Measurements from ENCODE around the gene WDR93. TPM values are rescaled to one million over a fixed set of nuclear protein-coding genes. Genes with fewer than 3 reads are reported as not detected.

Gene WDR93
- total RNA-seq, 4 donors from 2014 or later: not detected

- H3K4me3 ChIP-seq: no peak overlapping the region
- WGBS, 2 donors: 82 to 89% methylated on average over 10 of the region's 10 CpGs
- peaks cover 0 to 7% (median 0%) of the 10 kb centered on the region in 3 donors for H3K36me3 ChIP-seq
- no peak overlapping the region for H3K27ac ChIP-seq
- no peak for DNase-seq
- H3K9me3 ChIP-seq: peaks cover 0 to 12% (median 0%) of the 10 kb centered on the region in 3 donors
- intact Hi-C loops (cut with DNase I): no loop called here
- peaks cover 0 to 16% (median 5%) of the 10 kb centered on the region in 3 donors for H3K4me1 ChIP-seq
- H3K27me3 ChIP-seq: no peaks in the 10 kb centered on the region
- TF ChIP-seq POLR2A (IDR thresholded peaks at IDR 0.05): no peak
- TF ChIP-seq, protein P1, sequence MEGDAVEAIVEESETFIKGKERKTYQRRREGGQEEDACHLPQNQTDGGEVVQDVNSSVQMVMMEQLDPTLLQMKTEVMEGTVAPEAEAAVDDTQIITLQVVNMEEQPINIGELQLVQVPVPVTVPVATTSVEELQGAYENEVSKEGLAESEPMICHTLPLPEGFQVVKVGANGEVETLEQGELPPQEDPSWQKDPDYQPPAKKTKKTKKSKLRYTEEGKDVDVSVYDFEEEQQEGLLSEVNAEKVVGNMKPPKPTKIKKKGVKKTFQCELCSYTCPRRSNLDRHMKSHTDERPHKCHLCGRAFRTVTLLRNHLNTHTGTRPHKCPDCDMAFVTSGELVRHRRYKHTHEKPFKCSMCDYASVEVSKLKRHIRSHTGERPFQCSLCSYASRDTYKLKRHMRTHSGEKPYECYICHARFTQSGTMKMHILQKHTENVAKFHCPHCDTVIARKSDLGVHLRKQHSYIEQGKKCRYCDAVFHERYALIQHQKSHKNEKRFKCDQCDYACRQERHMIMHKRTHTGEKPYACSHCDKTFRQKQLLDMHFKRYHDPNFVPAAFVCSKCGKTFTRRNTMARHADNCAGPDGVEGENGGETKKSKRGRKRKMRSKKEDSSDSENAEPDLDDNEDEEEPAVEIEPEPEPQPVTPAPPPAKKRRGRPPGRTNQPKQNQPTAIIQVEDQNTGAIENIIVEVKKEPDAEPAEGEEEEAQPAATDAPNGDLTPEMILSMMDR (IDR thresholded peaks at IDR 0.05): no peak
Observed at GRCh38 chr15:89790206-89790605, 99.6 kb downstream of the WDR93 start.

- 81 to 83% methylated on average over 3 to 15 of the region's 16 CpGs for WGBS, 2 donors
- Histone ChIP-seq H3K27ac (no peak overlapping the region), H3K9me3 (peaks cover 0 to 12% (median 0%) of the 10 kb centered on the region in 3 donors), H3K4me1 (peaks cover 0 to 13% (median 5%) of the 10 kb centered on the region in 3 donors), H3K4me3 (no peak overlapping the region), H3K36me3 (peaks cover 0 to 7% (median 0%) of the 10 kb centered on the region in 3 donors), H3K27me3 (no peaks in the 10 kb centered on the region)
- intact Hi-C loops (cut with DNase I): no loop called here
- no peak for DNase-seq
- TF ChIP-seq, protein P1 (IDR thresholded peaks at IDR 0.05): no peak
- TF ChIP-seq POLR2A (IDR thresholded peaks at IDR 0.05): no peak
Observed at GRCh38 chr15:89790661-89791060, 100.0 kb downstream of the WDR93 start.

DNA sequence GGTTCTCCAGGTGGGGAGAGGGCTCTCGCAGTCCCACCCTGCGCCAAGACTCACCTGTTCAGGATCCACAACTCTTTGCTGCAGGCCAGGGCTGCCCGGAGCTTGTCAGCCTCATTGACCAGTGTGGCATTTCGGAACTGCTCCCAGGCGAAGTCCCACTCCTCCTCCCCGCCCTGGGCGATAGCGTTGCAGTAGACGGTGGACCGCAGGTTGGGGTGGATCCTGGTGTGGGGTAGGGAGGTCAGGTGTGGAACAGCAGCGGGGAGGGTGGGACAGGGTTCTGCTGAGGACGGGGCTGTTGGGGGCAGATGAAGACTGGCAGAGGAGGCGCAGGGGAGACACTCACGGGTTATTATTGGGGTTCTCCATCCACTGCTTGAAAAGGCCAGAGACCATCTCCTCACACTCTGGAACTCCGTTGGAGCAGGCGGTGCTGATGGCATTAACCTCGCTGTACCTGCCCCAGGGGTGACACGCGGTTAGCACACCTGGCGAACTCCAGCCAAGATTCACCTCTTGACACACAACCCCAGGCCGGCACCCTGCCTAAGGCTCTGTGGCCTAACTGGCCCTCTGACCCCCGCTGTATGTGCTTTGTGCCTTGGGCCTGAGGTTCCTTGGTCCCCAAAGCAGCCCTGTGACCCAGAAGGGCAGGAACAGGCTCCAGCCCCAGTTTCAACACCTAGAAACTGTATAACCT lies 101.6 kb downstream of the WDR93 start:
- TF ChIP-seq POLR2A (IDR thresholded peaks at IDR 0.05): no peak
- 86 to 95% methylated on average over 10 to 21 of the region's 22 CpGs for WGBS, 2 donors
- Histone ChIP-seq H3K4me1 (peaks cover 0 to 11% (median 5%) of the 10 kb centered on the region in 3 donors), H3K27me3 (no peaks in the 10 kb centered on the region), H3K4me3 (no peak overlapping the region), H3K27ac (no peak overlapping the region), H3K9me3 (peaks cover 0 to 12% (median 0%) of the 10 kb centered on the region in 3 donors), H3K36me3 (peaks cover 0 to 7% (median 0%) of the 10 kb centered on the region in 3 donors)
- no peak for DNase-seq
- intact Hi-C loops (cut with DNase I): no loop called here

Small RNA genes within 50 kb of the gene (small RNA-seq; reads per million reads assigned to genes)
- gene RNU6-132P: 0 reads per million in 4 donors

Other genes starting within 250 kb of the WDR93 start
- gene RHCG, start 194.2 kb upstream of the WDR93 start, total RNA-seq: 1,000 to 10,000 TPM; 2,342 to 7,076 (median 3,336) TPM
- gene TICRR, start 115.3 kb upstream of the WDR93 start, total RNA-seq: 10 to 100 TPM in 2 of 4 donors, 1 to 10 TPM in 2; 8.4 to 33.7 (median 10.1) TPM
- 1 to 10 TPM in 1 of 4 donors, under 1 TPM in 3; 0.35 to 3.4 (median 0.54) TPM for gene KIF7, start 35.3 kb upstream of the WDR93 start, total RNA-seq
- gene PLIN1, start 11.4 kb upstream of the WDR93 start, total RNA-seq: 1 to 10 TPM in 2 of 4 donors, under 1 TPM in 2; 0.26 to 3.6 (median 0.91) TPM
- 1 to 10 TPM; 3.1 to 6.7 (median 5.6) TPM for gene PEX11A, start 57 bp upstream of the WDR93 start, total RNA-seq
- gene MESP1, start 60.4 kb downstream of the WDR93 start, total RNA-seq: under 1 TPM in 2 of 4 donors, not detected in 2; 0.23 to 0.42 TPM
- gene MESP2, start 85.5 kb downstream of the WDR93 start, total RNA-seq: 1 to 10 TPM in 1 of 4 donors, under 1 TPM in 2, not detected in 1; 0.59 to 2.4 (median 0.83) TPM
- gene ANPEP, start 124.0 kb downstream of the WDR93 start, total RNA-seq: 10 to 100 TPM in 1 of 4 donors, 1 to 10 TPM in 3; 1.1 to 10.3 (median 3.4) TPM
- gene AP3S2, start 203.2 kb downstream of the WDR93 start, total RNA-seq: 10 to 100 TPM; 18.2 to 49.0 (median 30.3) TPM
- 10 to 100 TPM; 11.0 to 17.9 (median 14.2) TPM for gene ARPIN, start 222.1 kb downstream of the WDR93 start, total RNA-seq